T-helper 22 cell (primary cell): ENCODE data around the gene RASGRF2.
A peak's percentile ranks its signal among the peaks of the same experiment; 100 is the strongest.
"Not testable (repeated sequence)": the region's sequence is repeated elsewhere in the genome, so short reads cannot be mapped to it uniquely, and the experiment has no call there.

Experiments
- DNase-seq: peaks from one replicate; pipeline ENCODE4 v3.0.0-alpha.2; 2020; ENCODE audit warnings: low read depth

Gene RASGRF2

GRCh38 chr5:80985600-80986228 is 25.6 kb downstream of the RASGRF2 start:
- DNase-seq, result no peak

DNA sequence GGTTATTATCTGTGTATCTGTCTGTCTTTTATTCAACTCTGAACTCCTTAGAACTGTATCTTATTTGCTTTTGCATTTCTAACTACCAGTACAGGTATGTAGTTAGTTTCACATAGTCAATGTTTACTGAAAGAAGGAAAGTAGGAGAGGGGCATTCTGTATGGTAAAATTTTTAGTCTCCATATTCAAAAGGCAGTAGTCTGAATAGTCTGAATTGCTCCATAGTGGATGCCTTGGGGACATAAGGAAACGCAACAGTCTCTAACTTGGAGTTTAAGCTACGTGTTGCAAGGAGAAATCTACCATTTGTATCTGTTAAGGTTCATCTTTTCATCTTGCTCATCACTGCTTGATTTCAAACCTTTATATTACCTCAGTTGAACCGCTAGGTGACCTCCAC is 26.2 kb downstream of the RASGRF2 start:
- DNase-seq, result no peak

GRCh38 chr5:80987078-80987766 is 27.1 kb downstream of the RASGRF2 start:
- no peak for DNase-seq

GRCh38 chr5:80988419-80988935 is 28.3 kb downstream of the RASGRF2 start:
- no peak for DNase-seq

GRCh38 chr5:80989883-80990282 is 29.7 kb downstream of the RASGRF2 start:
- no peak for DNase-seq

GRCh38 chr5:80990527-80990926 is 30.4 kb downstream of the RASGRF2 start:
- DNase-seq, result no peak

DNA sequence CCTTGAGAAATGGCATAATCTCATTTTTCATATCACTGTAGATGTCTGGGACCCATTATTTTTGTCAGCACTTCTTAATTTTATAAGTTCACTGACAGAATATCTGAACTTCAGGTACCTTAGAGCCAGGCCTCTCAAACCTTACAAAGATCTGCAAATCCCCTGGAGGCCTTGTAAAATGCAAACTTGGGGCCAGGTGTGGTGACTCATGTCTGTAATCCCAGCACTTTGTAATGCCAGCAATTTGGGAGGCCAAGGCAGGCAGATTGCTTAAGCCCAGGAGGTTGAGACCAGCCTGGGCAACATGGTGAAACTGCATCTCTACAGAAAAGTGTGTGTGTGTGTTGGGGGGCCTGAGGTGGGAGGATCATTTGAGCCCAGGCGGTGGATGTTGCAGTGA is 30.8 kb downstream of the RASGRF2 start:
- DNase-seq, result no peak

DNA sequence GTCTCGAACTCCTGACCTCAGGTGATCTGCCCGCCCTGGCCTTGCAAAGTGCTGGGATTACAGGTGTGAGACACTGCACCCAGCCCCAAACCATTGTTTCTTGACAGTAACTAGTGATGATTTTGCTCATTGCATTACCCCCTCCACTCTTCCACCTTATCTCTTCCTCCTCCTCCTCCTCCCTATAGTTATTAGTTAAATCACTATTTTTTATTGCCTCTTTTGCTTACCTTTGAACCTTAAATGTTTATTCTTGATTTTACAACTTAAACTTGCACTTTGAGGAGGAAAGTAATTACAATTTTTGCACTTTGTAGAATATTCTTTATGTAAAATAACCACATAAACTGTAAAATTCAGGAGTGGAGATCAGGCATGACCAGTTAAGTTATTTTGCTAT is 35.7 kb downstream of the RASGRF2 start:
- DNase-seq, result no peak

GRCh38 chr5:80998590-80998979 is 38.4 kb downstream of the RASGRF2 start:
- DNase-seq, result no peak

GRCh38 chr5:81003811-81004386 is 43.7 kb downstream of the RASGRF2 start:
- no peak for DNase-seq

DNA sequence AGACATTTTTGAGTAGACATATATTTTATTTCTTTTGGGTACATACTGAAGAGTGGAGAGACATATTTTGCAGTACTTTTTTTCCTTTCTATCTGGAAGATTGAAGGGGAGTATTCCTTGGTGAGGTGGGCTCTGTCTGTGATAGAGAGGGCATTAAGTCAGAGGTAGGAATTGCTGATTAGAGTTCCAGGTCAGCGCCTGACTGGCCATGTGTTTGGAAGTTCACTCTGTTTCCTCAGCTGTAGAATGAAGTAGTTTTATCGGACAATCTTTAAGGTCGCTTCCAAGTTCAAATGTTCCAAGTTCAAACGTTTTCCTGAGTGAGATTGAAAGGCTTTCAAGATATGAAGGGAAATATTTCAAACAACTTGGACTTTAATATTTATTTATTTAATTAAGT is 45.5 kb downstream of the RASGRF2 start:
- DNase-seq, result no peak

DNA sequence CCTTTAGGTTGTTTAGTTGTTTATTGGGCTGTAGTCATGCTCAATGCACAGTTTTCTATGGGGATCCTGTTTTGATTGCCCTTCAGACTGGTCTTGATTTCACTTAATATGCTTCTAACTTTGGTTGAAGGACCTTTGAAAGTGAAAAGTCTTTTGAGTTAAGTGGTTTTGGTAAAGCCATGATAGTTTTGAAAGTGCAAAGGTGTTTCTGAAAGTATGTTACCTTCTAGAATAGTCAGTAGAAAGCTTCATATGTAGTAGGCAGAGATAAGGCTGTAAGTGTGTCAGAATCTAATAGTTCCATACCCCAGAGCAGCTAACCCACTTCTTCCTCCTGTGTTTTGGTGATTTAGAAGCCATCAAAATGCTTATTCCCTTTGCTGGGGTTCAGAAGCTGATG is 46.1 kb downstream of the RASGRF2 start:
- no peak for DNase-seq

GRCh38 chr5:81006947-81007636 is 46.9 kb downstream of the RASGRF2 start:
- DNase-seq, result peak; percentile 25

DNA sequence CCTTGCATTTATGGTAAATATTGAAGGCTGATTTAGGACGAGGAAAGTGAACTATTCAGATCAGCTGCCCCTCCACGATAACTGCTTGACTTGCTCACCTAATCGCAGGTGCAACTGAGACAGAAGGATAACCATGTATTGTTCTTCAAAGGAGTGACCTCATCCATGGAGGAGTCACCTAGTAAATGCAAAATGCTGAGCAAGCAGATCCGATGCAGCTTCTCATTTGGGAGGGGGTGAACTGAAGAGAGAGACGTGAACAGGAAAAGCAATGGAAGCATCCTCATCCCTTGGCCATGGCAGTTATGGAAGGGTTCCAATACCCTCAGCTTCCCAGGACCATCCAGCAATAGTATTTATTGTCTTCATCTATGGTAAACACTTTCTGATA is 47.5 kb downstream of the RASGRF2 start:
- no peak for DNase-seq

DNA sequence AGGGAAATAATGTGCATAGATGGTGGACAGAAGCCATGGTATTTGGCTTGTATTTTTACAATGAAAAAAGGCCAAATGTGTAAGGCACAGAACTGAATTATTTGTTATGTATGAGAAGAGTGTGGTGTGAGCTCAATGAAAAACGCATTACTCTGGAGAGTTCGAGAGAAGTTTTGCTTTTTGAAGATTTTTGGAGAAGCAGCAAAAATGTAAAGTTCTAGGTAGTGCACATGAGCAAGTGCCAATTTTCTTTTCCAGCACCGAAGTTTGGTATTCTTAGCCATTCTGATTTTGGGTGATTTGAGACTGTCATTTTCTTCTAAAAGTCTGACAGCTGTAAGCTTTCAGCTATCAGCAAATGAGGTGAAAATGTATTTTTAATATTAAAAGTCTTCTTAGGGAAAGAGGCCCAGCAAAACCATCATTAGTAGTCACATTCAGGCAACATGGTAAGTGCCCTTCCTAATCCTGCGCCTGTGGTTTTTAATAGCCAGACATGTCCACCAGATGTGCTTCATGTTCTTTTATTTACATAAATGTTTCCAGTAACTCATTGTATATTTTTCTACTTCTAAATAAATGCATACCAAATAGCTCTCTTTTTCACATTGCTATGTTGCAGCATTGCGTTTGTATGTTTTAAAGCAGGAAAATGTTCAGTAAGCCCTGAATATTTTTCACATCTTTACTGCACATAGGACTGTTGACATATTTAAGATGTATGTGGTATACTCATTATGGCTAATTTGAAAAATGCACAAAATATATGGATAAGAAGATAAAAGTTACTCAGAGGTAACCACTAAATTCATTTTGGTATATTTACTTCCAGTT is 50.4 kb downstream of the RASGRF2 start:
- no peak for DNase-seq

DNA sequence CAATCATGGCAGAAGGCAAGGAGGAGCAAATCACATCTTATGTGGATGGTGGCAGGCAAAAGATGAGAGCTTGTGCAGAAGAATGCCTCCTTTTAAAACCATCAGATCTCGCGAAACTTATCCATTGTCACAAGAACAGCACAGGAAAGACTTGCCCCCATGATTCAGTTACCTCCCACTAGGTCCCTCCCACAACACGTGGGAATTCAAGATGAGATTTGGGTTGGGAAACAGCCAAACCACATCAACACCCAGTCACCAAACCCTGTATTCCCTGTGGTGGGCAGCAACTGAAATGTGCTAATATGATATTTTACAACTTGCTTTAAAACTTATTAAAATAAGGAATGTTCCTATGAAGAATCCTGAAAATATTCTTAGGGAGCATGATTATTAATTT is 54.2 kb downstream of the RASGRF2 start:
- no peak for DNase-seq

DNA sequence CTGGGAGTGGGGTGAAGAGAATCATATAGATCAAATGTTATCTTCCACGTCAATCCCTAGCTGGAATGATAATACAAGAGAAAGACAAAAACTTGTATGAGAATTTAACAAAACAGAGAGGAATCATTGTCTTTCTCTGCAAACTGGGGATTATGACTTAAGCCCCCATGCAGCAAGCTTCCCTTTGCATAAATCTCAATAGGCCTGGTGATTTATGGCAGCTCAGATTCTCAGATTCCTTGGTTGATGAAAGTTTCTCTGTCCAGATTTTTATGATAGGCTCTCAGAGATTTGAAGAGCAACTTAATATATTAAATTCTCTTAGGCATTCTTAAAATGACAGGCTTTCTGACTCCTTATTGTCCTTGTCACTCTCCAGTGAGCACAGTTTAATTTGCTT is 56.0 kb downstream of the RASGRF2 start:
- DNase-seq, result no peak

DNA sequence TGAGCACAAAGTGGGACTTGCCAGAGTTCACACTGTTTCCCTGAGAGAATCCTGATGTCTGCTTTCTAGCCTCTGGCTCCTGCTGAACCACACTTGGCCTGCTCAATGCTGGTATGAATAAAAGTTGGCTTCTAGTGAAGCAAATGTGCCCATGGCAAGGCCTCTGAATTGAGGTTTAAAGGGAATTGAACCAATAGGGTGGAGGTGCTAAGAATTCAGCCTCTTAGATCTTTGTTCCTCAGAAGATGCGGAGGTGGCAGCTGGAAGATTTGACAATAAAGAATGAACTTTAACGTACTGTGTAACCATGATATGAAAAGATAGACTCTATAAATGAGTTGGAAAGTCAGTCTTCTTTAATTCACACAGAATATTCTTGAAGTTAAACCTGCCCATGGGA is 57.2 kb downstream of the RASGRF2 start:
- no peak for DNase-seq

DNA sequence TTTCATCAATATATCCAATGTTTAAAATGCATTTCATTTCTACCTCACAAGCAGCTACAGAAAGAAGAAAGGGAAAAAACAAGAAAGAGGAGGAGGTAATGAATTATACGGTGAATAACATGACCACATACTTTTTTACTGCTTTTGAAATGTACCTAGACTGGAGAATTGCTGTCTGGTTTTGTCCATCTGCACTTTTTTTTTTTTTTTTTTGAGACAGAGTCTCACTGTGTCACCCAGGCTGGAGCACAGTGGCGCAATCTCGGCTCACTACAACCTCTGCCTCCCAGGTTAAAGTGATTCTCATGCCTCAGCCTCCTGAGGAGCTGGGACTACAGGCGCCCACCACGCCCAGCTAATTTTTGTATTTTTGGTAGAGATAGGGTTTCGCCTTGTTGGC is 58.4 kb downstream of the RASGRF2 start:
- not testable (repeated sequence) for DNase-seq

GRCh38 chr5:81019748-81020147 is 59.6 kb downstream of the RASGRF2 start:
- DNase-seq, result no peak

GRCh38 chr5:81020478-81021167 is 60.5 kb downstream of the RASGRF2 start:
- no peak for DNase-seq
